GM18861 (cell line): ENCODE results near the gene CADM4.
A peak's percentile ranks its signal among the peaks of the same experiment; 100 is the strongest.

Experiments used
- ATAC-seq: cut with Tn5 transposase; IDR thresholded peaks from one replicate; pipeline ENCODE4 v1.9.1; 2021; ENCODE audit not compliant: unreplicated experiment

CADM4 gene

GRCh38 chr19:43634872-43635560, 4.6 kb downstream of the CADM4 start:
- ATAC-seq = no peak

- no peak for ATAC-seq
Measured at GRCh38 chr19:43634506-43634871, 5.2 kb downstream of the CADM4 start.

GRCh38 chr19:43634068-43634467, 5.6 kb downstream of the CADM4 start:
- no peak for ATAC-seq

GRCh38 chr19:43633520-43633919, 6.1 kb downstream of the CADM4 start:
- no peak for ATAC-seq

GRCh38 chr19:43631491-43631890, 8.2 kb downstream of the CADM4 start:
- ATAC-seq = no peak

GRCh38 chr19:43628646-43629326, 10.9 kb downstream of the CADM4 start:
- no peak for ATAC-seq

- no peak for ATAC-seq
Measured at GRCh38 chr19:43626838-43627237, 12.8 kb downstream of the CADM4 start.

- no peak for ATAC-seq
Measured at GRCh38 chr19:43625918-43626579, 13.6 kb downstream of the CADM4 start.

- no peak for ATAC-seq
Measured at GRCh38 chr19:43624933-43625332, 14.7 kb downstream of the CADM4 start.

GRCh38 chr19:43623889-43624670, 15.6 kb downstream of the CADM4 start:
- no peak for ATAC-seq

- no peak for ATAC-seq
Measured at GRCh38 chr19:43622956-43623355, 16.7 kb downstream of the CADM4 start.

GRCh38 chr19:43622070-43622469, 17.6 kb downstream of the CADM4 start:
- ATAC-seq = no peak

GRCh38 chr19:43620061-43621001, 19.3 kb downstream of the CADM4 start:
- ATAC-seq = no peak

- peak; percentile 76 for ATAC-seq
Measured at GRCh38 chr19:43619262-43620060, 20.2 kb downstream of the CADM4 start, which contains the start of gene ZNF428. TSS of gene ZNF428 (minus strand) at chr19:43619629. CDS start at chr19:43614304, 5,325 bp downstream.

- peak; percentile 5 for ATAC-seq
Measured at GRCh38 chr19:43618921-43619261, 20.8 kb downstream of the CADM4 start.

GRCh38 chr19:43616954-43617353, 22.7 kb downstream of the CADM4 start:
- ATAC-seq = no peak

- ATAC-seq = no peak
Measured at GRCh38 chr19:43616306-43616705, 23.3 kb downstream of the CADM4 start.

GRCh38 chr19:43612374-43612773, 27.3 kb downstream of the CADM4 start:
- ATAC-seq = no peak

GRCh38 chr19:43611788-43612187, 27.9 kb downstream of the CADM4 start, which contains the start of gene SRRM5:
TSS of gene SRRM5 (plus strand) at chr19:43612088. CDS start at chr19:43612122, 34 bp downstream.
- no peak for ATAC-seq
